Activated naive CD4-positive, alpha-beta T cell treated with anti-CD3 and anti-CD28 coated beads, Interleukin-2, amount 10 ng/mL, durations not matched to agents 7 days and 5 days (primary cell): Measurements from ENCODE around the gene HK2.
"Not testable (repeated sequence)": the region's sequence is repeated elsewhere in the genome, so short reads cannot be mapped to it uniquely, and the experiment has no call there.

Experiments
- CTCF ChIA-PET: fragments of 350-600 bp; sonication (Branson Sonifier 250); formaldehyde crosslinking; loops from one replicate; lab custom pipeline; 2021; ENCODE audit warnings: antibody characterized with exemption; lab: Charles Lee
- DNase-seq: peaks from one replicate; pipeline ENCODE4 v3.0.0-alpha.2; 2020
- H3K27ac Mint-ChIP-seq: one replicate; pipeline ENCODE4 v1.8.0; 2021; ENCODE audit warnings: mild to moderate bottlenecking, moderate library complexity, mixed read lengths
- H3K27me3 Mint-ChIP-seq: one replicate; pipeline ENCODE4 v1.8.0; 2021; ENCODE audit warnings: mild to moderate bottlenecking, mixed read lengths
- H3K36me3 Mint-ChIP-seq: one replicate; pipeline ENCODE4 v1.8.0; 2021; ENCODE audit warnings: mixed read lengths
- H3K4me1 Mint-ChIP-seq: one replicate; pipeline ENCODE4 v1.8.0; 2021; ENCODE audit warnings: mixed read lengths
- H3K4me3 Mint-ChIP-seq: one replicate; pipeline ENCODE4 v1.8.0; 2021; ENCODE audit warnings: mild to moderate bottlenecking, moderate library complexity, mixed read lengths
- H3K9me3 Mint-ChIP-seq: one replicate; pipeline ENCODE4 v1.8.0; 2021; ENCODE audit warnings: mixed read lengths

HK2 gene

GRCh38 chr2:74833418-74834233 lies at the start of gene HK2:
Gene HK2, plus strand, starts transcription at chr2:74834127. Its CDS starts 454 bp downstream, at chr2:74834581.
- no peaks in the 10 kb centered on the region for H3K9me3 Mint-ChIP-seq
- CTCF ChIA-PET: interaction anchor here (4.8 kb wide), 1 partner anchor 42 kb away, joined by 49 read pairs; no protein-coding TSS in a partner anchor
- peaks cover 53% of the 10 kb centered on the region for H3K4me1 Mint-ChIP-seq
- peaks cover 28% of the 10 kb centered on the region for H3K36me3 Mint-ChIP-seq
- H3K27me3 Mint-ChIP-seq: peaks cover 4% of the 10 kb centered on the region
- H3K4me3 Mint-ChIP-seq: peak within 1 kb of the TSS; percentile 95
- peak within 1 kb of the TSS; percentile 94 for H3K27ac Mint-ChIP-seq
- DNase-seq: peak; percentile 88

- no peak overlapping the region for H3K4me3 Mint-ChIP-seq
- peaks cover 4% of the 10 kb centered on the region for H3K27me3 Mint-ChIP-seq
- CTCF ChIA-PET: no interaction called here
- H3K27ac Mint-ChIP-seq: no peak overlapping the region
- H3K9me3 Mint-ChIP-seq: peaks cover 18% of the 10 kb centered on the region
- no peak for DNase-seq
- H3K4me1 Mint-ChIP-seq: no peaks in the 10 kb centered on the region
- H3K36me3 Mint-ChIP-seq: no peaks in the 10 kb centered on the region
Measured at GRCh38 chr2:74789271-74789670, 44.7 kb upstream of the HK2 start.

GRCh38 chr2:74792282-74792681 lies 41.6 kb upstream of the HK2 start:
- Mint-ChIP-seq H3K27me3 (peaks cover 4% of the 10 kb centered on the region), H3K4me1 (no peaks in the 10 kb centered on the region), H3K36me3 (no peaks in the 10 kb centered on the region), H3K27ac (no peak overlapping the region), H3K9me3 (peaks cover 14% of the 10 kb centered on the region), H3K4me3 (no peak overlapping the region)
- CTCF ChIA-PET: no interaction called here
- DNase-seq: no peak

- DNase-seq, H3K4me1 Mint-ChIP-seq, H3K27ac Mint-ChIP-seq, H3K27me3 Mint-ChIP-seq, H3K9me3 Mint-ChIP-seq, H3K4me3 Mint-ChIP-seq, CTCF ChIA-PET, H3K36me3 Mint-ChIP-seq: not testable (repeated sequence)
Measured at GRCh38 chr2:74794878-74795277, 39.0 kb upstream of the HK2 start.

- no peaks in the 10 kb centered on the region for H3K4me1 Mint-ChIP-seq
- no peaks in the 10 kb centered on the region for H3K36me3 Mint-ChIP-seq
- no peak overlapping the region for H3K4me3 Mint-ChIP-seq
- DNase-seq: no peak
- peaks cover 2% of the 10 kb centered on the region for H3K27me3 Mint-ChIP-seq
- CTCF ChIA-PET: no interaction called here
- no peak overlapping the region for H3K27ac Mint-ChIP-seq
- H3K9me3 Mint-ChIP-seq: no peaks in the 10 kb centered on the region
Measured at GRCh38 chr2:74806355-74806839, 27.5 kb upstream of the HK2 start.

- DNase-seq: no peak
- H3K4me1 Mint-ChIP-seq: no peaks in the 10 kb centered on the region
- H3K9me3 Mint-ChIP-seq: no peaks in the 10 kb centered on the region
- H3K36me3 Mint-ChIP-seq: no peaks in the 10 kb centered on the region
- H3K27ac Mint-ChIP-seq: no peak overlapping the region
- H3K27me3 Mint-ChIP-seq: peaks cover 7% of the 10 kb centered on the region
- CTCF ChIA-PET: no interaction called here
- no peak overlapping the region for H3K4me3 Mint-ChIP-seq
Measured at GRCh38 chr2:74806920-74807319, 27.0 kb upstream of the HK2 start.

GRCh38 chr2:74812787-74813590 lies 20.9 kb upstream of the HK2 start:
- H3K27me3 Mint-ChIP-seq: peaks cover 30% of the 10 kb centered on the region
- CTCF ChIA-PET: no interaction called here

GRCh38 chr2:74814102-74814501 lies 19.8 kb upstream of the HK2 start:
- no peak for DNase-seq
- CTCF ChIA-PET: no interaction called here
- peaks cover 5% of the 10 kb centered on the region for H3K4me1 Mint-ChIP-seq
- H3K4me3 Mint-ChIP-seq: no peak overlapping the region
- H3K36me3 Mint-ChIP-seq: no peaks in the 10 kb centered on the region
- H3K27ac Mint-ChIP-seq: no peak overlapping the region
- no peaks in the 10 kb centered on the region for H3K9me3 Mint-ChIP-seq
- H3K27me3 Mint-ChIP-seq: peaks cover 30% of the 10 kb centered on the region

More at GRCh38 chr2:74812787-74813590, 20.9 kb upstream of the HK2 start:
- DNase-seq: no peak
- Mint-ChIP-seq H3K4me3 (no peak overlapping the region), H3K4me1 (peaks cover 5% of the 10 kb centered on the region), H3K27ac (no peak overlapping the region), H3K36me3 (no peaks in the 10 kb centered on the region), H3K9me3 (no peaks in the 10 kb centered on the region)

GRCh38 chr2:74815941-74816340 lies 18.0 kb upstream of the HK2 start:
- H3K9me3 Mint-ChIP-seq: no peaks in the 10 kb centered on the region
- CTCF ChIA-PET: no interaction called here
- no peak overlapping the region for H3K27ac Mint-ChIP-seq
- H3K4me3 Mint-ChIP-seq: no peak overlapping the region
- DNase-seq: no peak
- peaks cover 10% of the 10 kb centered on the region for H3K4me1 Mint-ChIP-seq
- H3K36me3 Mint-ChIP-seq: no peaks in the 10 kb centered on the region
- peaks cover 33% of the 10 kb centered on the region for H3K27me3 Mint-ChIP-seq

- Mint-ChIP-seq H3K4me1 (peaks cover 10% of the 10 kb centered on the region), H3K9me3 (no peaks in the 10 kb centered on the region), H3K4me3 (no peak overlapping the region), H3K27me3 (peaks cover 32% of the 10 kb centered on the region), H3K27ac (no peak overlapping the region), H3K36me3 (no peaks in the 10 kb centered on the region)
- CTCF ChIA-PET: no interaction called here
- no peak for DNase-seq
Measured at GRCh38 chr2:74816540-74817303, 17.2 kb upstream of the HK2 start.

- Mint-ChIP-seq H3K27ac (no peak overlapping the region), H3K36me3 (no peaks in the 10 kb centered on the region), H3K9me3 (no peaks in the 10 kb centered on the region), H3K4me3 (no peak overlapping the region), H3K27me3 (peaks cover 28% of the 10 kb centered on the region), H3K4me1 (peaks cover 10% of the 10 kb centered on the region)
- CTCF ChIA-PET: no interaction called here
- DNase-seq: no peak
Measured at GRCh38 chr2:74817304-74817675, 16.6 kb upstream of the HK2 start.

GRCh38 chr2:74819702-74820101 lies 14.2 kb upstream of the HK2 start:
- peaks cover 36% of the 10 kb centered on the region for H3K27me3 Mint-ChIP-seq
- H3K4me3 Mint-ChIP-seq: no peak overlapping the region
- H3K4me1 Mint-ChIP-seq: peaks cover 10% of the 10 kb centered on the region
- H3K9me3 Mint-ChIP-seq: no peaks in the 10 kb centered on the region
- DNase-seq: no peak
- H3K27ac Mint-ChIP-seq: no peak overlapping the region
- no peaks in the 10 kb centered on the region for H3K36me3 Mint-ChIP-seq
- CTCF ChIA-PET: no interaction called here

- DNase-seq: no peak
- no peak overlapping the region for H3K27ac Mint-ChIP-seq
- H3K9me3 Mint-ChIP-seq: no peaks in the 10 kb centered on the region
- CTCF ChIA-PET: no interaction called here
- H3K4me3 Mint-ChIP-seq: no peak overlapping the region
- H3K27me3 Mint-ChIP-seq: peaks cover 37% of the 10 kb centered on the region
- peaks cover 10% of the 10 kb centered on the region for H3K4me1 Mint-ChIP-seq
- H3K36me3 Mint-ChIP-seq: no peaks in the 10 kb centered on the region
Measured at GRCh38 chr2:74821177-74822126, 12.5 kb upstream of the HK2 start.
